ENCODE data around the gene LRIT3.
"Not testable (repeated sequence)": the region's sequence is repeated elsewhere in the genome, so short reads cannot be mapped to it uniquely, and the experiment has no call there.

LRIT3 gene

GRCh38 chr4:109859426-109860300, 11.8 kb downstream of the LRIT3 start:
- DNase-seq = not testable (repeated sequence)

- no peak for DNase-seq
Measured at GRCh38 chr4:109861271-109861670, 13.4 kb downstream of the LRIT3 start.

GRCh38 chr4:109861916-109862511, 14.1 kb downstream of the LRIT3 start:
- DNase-seq = no peak

GRCh38 chr4:109864134-109864533, 16.2 kb downstream of the LRIT3 start:
- no peak for DNase-seq

- DNase-seq = no peak
Measured at GRCh38 chr4:109870061-109870460, 22.2 kb downstream of the LRIT3 start.

GRCh38 chr4:109872065-109872464, 24.2 kb downstream of the LRIT3 start:
- DNase-seq = no peak

GRCh38 chr4:109872950-109873656, 25.2 kb downstream of the LRIT3 start:
- no peak for DNase-seq

- no peak for DNase-seq
Measured at GRCh38 chr4:109873791-109874514, 26.0 kb downstream of the LRIT3 start.

- DNase-seq = no peak
Measured at GRCh38 chr4:109875106-109875505, 27.2 kb downstream of the LRIT3 start.

GRCh38 chr4:109875553-109875952, 27.6 kb downstream of the LRIT3 start:
- DNase-seq = not testable (repeated sequence)

GRCh38 chr4:109876634-109877265, 28.8 kb downstream of the LRIT3 start:
- DNase-seq = no peak

GRCh38 chr4:109877400-109877799, 29.5 kb downstream of the LRIT3 start:
- DNase-seq = no peak

GRCh38 chr4:109878355-109878754, 30.4 kb downstream of the LRIT3 start:
- no peak for DNase-seq

- no peak for DNase-seq
Measured at GRCh38 chr4:109879081-109879480, 31.2 kb downstream of the LRIT3 start.

GRCh38 chr4:109879636-109880314, 31.9 kb downstream of the LRIT3 start:
- DNase-seq = no peak

GRCh38 chr4:109886303-109886702, 38.4 kb downstream of the LRIT3 start:
- DNase-seq = no peak

GRCh38 chr4:109887071-109887470, 39.2 kb downstream of the LRIT3 start:
- no peak for DNase-seq

GRCh38 chr4:109890076-109890475, 42.2 kb downstream of the LRIT3 start:
- no peak for DNase-seq

- no peak for DNase-seq
Measured at GRCh38 chr4:109902559-109903251, 54.8 kb downstream of the LRIT3 start.

- DNase-seq = no peak
Measured at GRCh38 chr4:109908731-109909130, 60.8 kb downstream of the LRIT3 start.

GRCh38 chr4:109910256-109910655, 62.3 kb downstream of the LRIT3 start:
- no peak for DNase-seq

All from inflammatory macrophage (primary cell).